Measurements from ENCODE around the gene NR3C1.

- no peak for TF ChIP-seq ZNF609 (CRISPR knock-in tag; IDR thresholded peaks at IDR 0.05; ENCODE audit: borderline replicate concordance)
- TF ChIP-seq TCF7 (IDR thresholded peaks at IDR 0.05; ENCODE audit: low read depth): no peak
- TF ChIP-seq ATF1 (CRISPR knock-in tag; IDR thresholded peaks at IDR 0.05): no peak
- TF ChIP-seq ZNF513 (CRISPR knock-in tag; conservative IDR thresholded peaks at IDR 0.05): no peak
- no peak for TF ChIP-seq POLR2A (IDR thresholded peaks at IDR 0.05; ENCODE audit: insufficient read depth in 1 of 2, low read depth in 2 of 2, low read length in 2 of 2)
- no peak for TF ChIP-seq HDAC2 (CRISPR knock-in tag; IDR thresholded peaks at IDR 0.05)
- TF ChIP-seq ZNF367 (CRISPR knock-in tag; IDR thresholded peaks at IDR 0.05; ENCODE audit: borderline replicate concordance): no peak
- no peak for TF ChIP-seq CAMTA2 (CRISPR knock-in tag; IDR thresholded peaks at IDR 0.05; ENCODE audit: borderline replicate concordance)
- TF ChIP-seq CTCF (CRISPR knock-in tag; IDR thresholded peaks at IDR 0.05): no peak
- no peak for TF ChIP-seq BRCA1 (CRISPR knock-in tag; IDR thresholded peaks at IDR 0.05)
- TF ChIP-seq SRSF9 (IDR thresholded peaks at IDR 0.05; ENCODE audit: borderline replicate concordance, insufficient read depth, low read depth, low read length, poor library complexity, severe bottlenecking): no peak
- TF ChIP-seq ZMAT3 (CRISPR knock-in tag; conservative IDR thresholded peaks at IDR 0.05): no peak
- no peak for TF ChIP-seq ZBTB49 (CRISPR knock-in tag; IDR thresholded peaks at IDR 0.05; ENCODE audit: borderline replicate concordance)
- TF ChIP-seq, protein P1, sequence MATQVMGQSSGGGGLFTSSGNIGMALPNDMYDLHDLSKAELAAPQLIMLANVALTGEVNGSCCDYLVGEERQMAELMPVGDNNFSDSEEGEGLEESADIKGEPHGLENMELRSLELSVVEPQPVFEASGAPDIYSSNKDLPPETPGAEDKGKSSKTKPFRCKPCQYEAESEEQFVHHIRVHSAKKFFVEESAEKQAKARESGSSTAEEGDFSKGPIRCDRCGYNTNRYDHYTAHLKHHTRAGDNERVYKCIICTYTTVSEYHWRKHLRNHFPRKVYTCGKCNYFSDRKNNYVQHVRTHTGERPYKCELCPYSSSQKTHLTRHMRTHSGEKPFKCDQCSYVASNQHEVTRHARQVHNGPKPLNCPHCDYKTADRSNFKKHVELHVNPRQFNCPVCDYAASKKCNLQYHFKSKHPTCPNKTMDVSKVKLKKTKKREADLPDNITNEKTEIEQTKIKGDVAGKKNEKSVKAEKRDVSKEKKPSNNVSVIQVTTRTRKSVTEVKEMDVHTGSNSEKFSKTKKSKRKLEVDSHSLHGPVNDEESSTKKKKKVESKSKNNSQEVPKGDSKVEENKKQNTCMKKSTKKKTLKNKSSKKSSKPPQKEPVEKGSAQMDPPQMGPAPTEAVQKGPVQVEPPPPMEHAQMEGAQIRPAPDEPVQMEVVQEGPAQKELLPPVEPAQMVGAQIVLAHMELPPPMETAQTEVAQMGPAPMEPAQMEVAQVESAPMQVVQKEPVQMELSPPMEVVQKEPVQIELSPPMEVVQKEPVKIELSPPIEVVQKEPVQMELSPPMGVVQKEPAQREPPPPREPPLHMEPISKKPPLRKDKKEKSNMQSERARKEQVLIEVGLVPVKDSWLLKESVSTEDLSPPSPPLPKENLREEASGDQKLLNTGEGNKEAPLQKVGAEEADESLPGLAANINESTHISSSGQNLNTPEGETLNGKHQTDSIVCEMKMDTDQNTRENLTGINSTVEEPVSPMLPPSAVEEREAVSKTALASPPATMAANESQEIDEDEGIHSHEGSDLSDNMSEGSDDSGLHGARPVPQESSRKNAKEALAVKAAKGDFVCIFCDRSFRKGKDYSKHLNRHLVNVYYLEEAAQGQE (IDR thresholded peaks at IDR 0.05; ENCODE audit: borderline replicate concordance in 1 of 2, low read depth in 1 of 2, low read length in 2 of 2): no peak
These were observed 119.5 kb downstream of the NR3C1 start for GRCh38 chr5:143284002-143284401.

Data from HepG2 (cell line).